GM12872 (cell line): ENCODE data around the gene RMDN2.

Experiments used
- TF ChIP-seq, protein P1 (sequence below): IDR thresholded peaks from 3 replicates; pipeline ENCODE4 v1.5.1; 2011; ENCODE audit warnings: low read depth, mild to moderate bottlenecking, low read length, moderate library complexity; ENCODE audit not compliant: insufficient read depth

RMDN2 gene, protein sequence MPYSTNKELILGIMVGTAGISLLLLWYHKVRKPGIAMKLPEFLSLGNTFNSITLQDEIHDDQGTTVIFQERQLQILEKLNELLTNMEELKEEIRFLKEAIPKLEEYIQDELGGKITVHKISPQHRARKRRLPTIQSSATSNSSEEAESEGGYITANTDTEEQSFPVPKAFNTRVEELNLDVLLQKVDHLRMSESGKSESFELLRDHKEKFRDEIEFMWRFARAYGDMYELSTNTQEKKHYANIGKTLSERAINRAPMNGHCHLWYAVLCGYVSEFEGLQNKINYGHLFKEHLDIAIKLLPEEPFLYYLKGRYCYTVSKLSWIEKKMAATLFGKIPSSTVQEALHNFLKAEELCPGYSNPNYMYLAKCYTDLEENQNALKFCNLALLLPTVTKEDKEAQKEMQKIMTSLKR

DNA sequence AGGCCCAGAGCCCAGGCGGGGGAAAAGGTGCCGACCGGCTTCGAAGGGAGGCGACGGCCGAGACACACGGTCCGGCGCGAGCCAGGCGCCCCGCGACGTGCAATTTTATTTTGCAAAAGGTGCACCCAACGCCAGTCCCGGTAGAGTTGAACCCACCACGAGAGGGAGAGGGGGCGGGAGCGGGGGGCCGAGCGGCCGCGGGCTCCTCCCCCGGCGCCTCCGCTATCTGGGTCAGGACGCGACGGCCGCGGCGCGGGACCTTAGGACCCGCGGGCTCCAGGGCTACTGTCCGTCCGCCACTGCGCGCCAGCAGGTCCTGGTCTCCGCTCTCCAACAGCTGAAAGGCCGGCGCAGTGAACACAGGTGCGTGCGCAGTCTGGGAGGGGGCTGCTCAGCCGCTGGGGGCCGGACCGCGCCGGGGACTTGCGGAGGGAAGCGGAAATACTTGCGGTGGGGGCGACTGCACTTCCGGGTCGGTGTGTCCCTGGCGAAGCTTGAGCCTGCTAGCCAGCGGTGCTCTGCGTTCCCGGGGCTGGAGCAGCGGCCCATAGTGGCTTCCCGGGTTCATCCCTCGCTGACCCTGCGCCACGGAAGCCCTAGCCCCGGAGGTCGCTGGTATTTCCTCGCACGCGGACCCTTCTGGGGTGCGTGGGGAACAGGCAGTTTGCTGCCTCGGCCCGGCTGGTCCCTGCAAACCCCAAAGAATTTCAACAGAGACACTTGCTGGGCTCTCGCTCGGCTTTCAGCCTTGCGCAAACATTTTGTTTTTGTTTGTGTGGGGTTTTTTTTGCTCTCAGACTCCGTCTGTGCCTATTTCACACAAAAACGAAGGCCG is at the start of gene RMDN2:
TSS of gene RMDN2 (plus strand) at position 225 of the 835 bp plus-strand sequence. CDS start 3,991 bp downstream, outside the sequence.
- TF ChIP-seq, protein P1, sequence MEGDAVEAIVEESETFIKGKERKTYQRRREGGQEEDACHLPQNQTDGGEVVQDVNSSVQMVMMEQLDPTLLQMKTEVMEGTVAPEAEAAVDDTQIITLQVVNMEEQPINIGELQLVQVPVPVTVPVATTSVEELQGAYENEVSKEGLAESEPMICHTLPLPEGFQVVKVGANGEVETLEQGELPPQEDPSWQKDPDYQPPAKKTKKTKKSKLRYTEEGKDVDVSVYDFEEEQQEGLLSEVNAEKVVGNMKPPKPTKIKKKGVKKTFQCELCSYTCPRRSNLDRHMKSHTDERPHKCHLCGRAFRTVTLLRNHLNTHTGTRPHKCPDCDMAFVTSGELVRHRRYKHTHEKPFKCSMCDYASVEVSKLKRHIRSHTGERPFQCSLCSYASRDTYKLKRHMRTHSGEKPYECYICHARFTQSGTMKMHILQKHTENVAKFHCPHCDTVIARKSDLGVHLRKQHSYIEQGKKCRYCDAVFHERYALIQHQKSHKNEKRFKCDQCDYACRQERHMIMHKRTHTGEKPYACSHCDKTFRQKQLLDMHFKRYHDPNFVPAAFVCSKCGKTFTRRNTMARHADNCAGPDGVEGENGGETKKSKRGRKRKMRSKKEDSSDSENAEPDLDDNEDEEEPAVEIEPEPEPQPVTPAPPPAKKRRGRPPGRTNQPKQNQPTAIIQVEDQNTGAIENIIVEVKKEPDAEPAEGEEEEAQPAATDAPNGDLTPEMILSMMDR = no peak

DNA sequence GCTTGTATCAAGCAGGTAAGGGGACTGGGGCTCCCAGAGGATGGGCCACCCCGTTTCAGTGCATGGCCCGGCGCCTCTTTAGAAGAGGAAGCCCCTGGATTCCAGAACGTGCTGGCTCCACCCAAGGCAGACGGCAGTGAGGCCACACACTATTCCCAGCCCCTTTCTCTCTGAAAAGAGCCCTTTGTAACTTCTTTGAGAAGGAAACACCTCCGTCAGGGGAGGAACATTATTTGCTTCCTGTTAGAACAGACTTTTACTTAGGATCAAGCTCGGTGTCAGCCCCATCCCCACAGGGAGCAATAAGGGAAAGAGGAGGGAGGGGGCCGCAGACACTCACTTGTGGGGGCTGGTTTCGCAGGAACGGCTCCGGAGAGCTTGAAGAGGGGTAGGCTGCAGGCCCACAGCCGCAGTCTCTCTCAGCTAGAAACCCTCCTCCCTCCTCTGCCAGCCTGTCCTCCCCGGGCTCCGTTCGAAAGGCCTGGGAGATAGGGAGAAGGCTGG is 49.6 kb upstream of the RMDN2 start:
- TF ChIP-seq, protein P1 = no peak

DNA sequence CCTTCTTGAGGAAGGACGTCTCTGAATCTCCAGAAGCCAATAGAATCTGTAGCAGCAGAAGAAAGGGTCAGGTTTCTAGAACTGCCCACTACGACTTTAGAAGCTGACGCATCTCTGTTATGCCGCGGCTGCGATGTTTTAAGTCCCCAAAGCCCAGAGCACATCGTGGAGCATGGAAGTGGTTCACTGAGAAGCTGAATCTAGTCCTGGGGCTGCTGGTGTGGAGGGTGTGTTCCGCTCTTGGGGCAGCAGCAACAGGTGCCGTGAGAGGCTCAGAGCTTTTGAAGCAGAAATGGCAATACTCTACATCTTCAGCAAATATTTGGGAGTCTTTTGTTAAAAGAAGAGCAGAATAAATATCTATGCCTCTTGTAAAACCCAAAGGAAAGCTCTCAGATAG is 48.9 kb upstream of the RMDN2 start:
- TF ChIP-seq, protein P1 = no peak

DNA sequence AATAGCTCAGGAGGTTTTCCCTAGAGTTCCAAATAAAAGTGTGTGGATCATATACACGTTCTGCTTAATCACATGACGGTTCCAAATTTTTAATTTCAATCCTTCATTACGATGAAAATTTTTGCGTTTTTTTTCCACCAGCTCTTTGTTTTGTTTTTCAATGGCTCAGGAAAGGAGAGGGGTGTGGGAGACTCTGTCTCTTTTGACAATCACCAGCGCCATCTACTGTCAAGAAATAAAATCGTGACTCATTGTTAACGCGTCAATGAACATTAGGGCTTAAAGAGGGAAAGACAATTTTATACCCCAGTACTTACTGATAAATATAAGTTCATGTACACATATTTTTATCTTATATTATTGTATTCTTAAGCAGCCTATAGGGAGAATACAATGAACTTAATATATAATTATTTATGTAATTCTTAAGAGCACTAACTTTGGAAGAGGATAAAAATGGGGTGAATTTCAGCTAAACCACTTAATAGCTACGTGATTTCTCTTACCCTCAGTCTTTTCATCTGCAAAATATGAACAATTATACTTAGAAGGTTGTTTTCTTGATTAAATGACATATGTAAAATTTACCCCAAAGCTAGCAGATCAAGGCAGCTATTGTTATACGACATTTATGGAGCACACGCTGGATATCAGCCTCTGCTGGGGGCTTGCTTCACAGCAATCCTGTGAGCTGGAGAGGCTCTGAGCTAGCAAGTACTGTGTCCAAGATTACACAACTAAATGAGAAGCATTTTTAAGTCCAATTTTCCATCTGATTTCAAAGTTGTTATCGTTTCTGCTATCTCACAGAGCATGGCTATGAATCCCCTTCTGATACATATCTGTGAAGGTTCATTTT is 47.4 kb upstream of the RMDN2 start:
- TF ChIP-seq, protein P1 = peak; percentile 48; the same call in 2 of the 3 replicates

DNA sequence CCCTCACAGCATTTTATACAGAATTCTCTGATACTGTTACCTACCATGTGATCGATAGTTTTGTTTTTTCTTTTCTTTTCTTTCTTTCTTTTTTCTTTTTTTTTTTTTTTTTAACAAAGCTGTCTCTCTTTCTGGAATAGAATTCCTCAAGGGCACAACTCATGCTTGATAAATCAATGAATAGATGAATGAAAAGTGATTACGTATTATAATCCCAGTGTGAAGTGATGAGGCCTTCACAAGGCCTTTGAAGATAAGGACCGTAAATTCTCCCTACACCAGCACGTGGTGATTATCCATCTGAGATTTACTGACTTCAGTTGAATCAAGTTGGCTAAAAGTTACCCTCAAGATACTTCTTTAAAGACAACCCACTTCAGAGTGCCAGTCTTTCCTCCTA is 46.6 kb upstream of the RMDN2 start:
- TF ChIP-seq, protein P1 = no peak

DNA sequence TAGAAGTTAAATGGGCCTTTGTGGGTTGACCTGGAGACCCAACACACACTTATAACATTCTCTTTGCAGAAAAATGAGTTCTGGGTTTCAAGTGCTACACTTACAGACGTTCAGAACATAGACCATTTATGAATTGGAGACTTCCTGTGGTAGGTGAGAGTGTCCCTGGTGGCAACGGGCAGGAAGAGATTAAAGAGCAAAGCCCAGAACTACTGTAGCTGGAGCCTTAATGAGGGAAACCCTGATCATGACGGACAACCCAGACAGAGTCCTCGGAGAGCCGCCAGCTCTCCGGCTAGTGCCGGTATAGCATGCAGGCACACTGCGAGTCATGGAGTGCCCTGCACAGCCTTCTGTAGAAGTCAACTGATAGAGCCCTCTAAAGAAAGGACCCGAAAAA is 44.5 kb upstream of the RMDN2 start:
- TF ChIP-seq, protein P1 = peak; percentile 37; the same call in 1 of the 3 replicates

DNA sequence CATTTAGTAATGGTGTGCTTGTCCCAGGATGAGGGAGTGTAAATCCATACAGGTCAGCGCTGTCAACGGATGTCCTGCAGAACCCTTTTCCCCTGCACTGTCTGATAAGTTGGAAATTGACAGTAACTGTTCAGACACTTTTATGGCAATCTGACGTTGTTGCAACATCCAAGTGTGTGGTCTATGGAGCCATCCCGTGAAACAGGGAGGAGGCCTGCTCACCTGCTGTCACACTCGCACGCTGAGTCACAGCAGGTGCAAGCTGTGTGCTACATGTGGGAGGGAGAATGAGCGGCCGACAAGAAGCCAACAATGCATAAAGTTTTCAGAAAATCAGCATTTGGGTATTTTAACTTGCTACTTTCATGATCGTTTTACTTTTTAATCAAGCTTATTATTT is 43.7 kb upstream of the RMDN2 start:
- TF ChIP-seq, protein P1 = no peak
